Activated T-cell treated with anti-CD3 and anti-CD28 coated beads for 1 hour (primary cell): ENCODE results near the gene SLC6A13.

Source experiments
- DNase-seq: peaks from one replicate; pipeline ENCODE4 v3.0.0-alpha.2; 2020; ENCODE audit warnings: low read depth

The SLC6A13 gene

GRCh38 chr12:214003-214741 lies 48.5 kb downstream of the SLC6A13 start, which contains the start of gene SLC6A12:
SLC6A12 (minus strand) TSS chr12:214157; CDS start chr12:209986, 4,171 bp downstream.
- no peak for DNase-seq

- DNase-seq: no peak
Observed at GRCh38 chr12:213527-213932, 49.1 kb downstream of the SLC6A13 start.

GRCh38 chr12:212715-213526 lies 49.7 kb downstream of the SLC6A13 start:
- DNase-seq: no peak

DNA sequence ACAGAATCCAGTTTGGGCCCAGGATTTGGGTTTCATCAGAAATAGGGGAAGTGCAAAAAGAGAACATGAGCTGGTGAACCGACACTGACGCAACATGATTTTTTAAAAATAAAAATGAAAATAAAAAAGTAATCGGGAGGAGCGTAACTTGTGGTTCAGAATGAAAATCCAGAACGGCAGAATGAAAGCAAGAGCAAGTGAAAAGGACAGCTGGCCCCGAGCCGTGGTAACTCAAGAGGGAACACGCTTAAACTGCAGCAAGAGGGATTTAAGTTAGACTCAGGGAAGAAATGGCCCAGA lies 50.3 kb downstream of the SLC6A13 start:
- DNase-seq: no peak

- no peak for DNase-seq
Observed at GRCh38 chr12:211639-212414, 50.8 kb downstream of the SLC6A13 start.

GRCh38 chr12:211142-211465 lies 51.5 kb downstream of the SLC6A13 start:
- no peak for DNase-seq

- DNase-seq: no peak
Observed at GRCh38 chr12:210277-211141, 52.1 kb downstream of the SLC6A13 start.

- DNase-seq: no peak
Observed at GRCh38 chr12:209851-210250, 52.8 kb downstream of the SLC6A13 start.

DNA sequence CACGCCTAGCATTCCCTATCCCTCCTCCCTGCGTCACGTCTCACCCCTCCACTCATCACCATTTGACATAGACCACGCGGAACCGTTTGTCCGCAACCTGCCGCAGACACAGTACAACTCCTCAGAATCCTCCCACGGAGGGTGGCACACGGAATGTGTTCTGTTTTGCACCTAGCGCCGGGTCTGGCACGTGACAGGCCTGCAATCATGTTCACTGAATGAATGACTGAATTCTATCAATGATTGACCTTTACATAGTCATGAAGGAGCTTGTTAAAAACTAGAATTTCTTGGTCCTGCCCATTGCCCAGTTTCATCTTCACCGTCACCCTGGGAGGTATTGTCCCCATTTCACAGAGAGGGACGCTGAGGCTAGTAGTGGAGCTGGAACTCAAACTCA lies 53.4 kb downstream of the SLC6A13 start:
- DNase-seq: no peak

- DNase-seq: no peak
Observed at GRCh38 chr12:208813-209212, 53.8 kb downstream of the SLC6A13 start.

GRCh38 chr12:207804-208203 lies 54.8 kb downstream of the SLC6A13 start:
- DNase-seq: no peak

GRCh38 chr12:206746-207440 lies 55.7 kb downstream of the SLC6A13 start:
- no peak for DNase-seq

DNA sequence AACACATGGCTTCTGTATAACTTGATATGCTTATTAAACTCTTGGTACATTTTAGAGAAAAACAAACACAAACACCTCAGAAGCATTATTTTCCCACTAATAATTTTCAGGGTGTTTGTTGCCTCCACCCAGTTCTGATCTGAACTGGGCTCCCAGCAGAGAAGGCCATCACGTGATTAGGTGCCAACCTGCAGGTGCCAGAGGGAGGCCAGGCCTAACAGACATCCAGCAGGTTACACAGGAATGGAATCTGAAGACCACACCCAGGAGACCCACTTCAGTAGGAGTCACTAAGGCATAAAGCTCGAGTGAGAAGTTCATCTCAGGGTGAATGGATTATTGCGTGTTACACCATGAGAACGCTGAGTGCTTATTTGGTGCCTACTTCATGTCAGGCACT lies 57.6 kb downstream of the SLC6A13 start:
- DNase-seq: no peak

- DNase-seq: no peak
Observed at GRCh38 chr12:204261-204678, 58.4 kb downstream of the SLC6A13 start.

- DNase-seq: no peak
Observed at GRCh38 chr12:203462-204260, 59.0 kb downstream of the SLC6A13 start.

GRCh38 chr12:203074-203461 lies 59.6 kb downstream of the SLC6A13 start:
- no peak for DNase-seq

DNA sequence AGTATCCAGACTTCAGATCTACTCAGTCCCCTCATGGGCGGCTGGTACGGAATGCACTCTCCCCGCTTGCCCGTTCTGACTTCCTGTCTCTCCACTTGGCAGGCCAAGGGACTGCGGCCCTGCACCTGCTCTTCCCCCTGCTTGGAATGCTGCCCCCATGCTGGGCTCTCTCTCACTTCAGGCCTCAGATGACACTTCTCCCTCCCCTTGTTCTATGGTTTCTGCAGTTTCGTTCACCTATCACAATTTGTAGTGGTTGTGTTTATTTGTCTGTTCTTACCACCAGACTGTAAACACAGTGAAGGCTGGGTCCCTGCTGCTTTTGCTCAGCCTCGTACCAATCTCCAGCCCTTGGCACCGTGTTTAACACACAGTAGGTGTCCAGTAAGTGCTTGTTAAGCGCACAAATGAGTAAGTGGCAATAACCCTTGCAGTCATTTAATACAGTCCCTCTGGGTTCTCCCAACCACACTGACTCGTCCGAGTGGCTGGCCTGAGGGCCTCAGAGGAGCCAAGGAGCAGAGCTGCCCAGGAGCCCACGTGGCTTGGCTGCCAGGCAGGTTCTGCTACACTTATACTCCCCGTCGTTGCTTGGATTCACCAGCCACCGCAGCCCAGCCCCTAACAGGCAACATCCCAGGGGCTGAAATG lies 60.4 kb downstream of the SLC6A13 start:
- DNase-seq: no peak

DNA sequence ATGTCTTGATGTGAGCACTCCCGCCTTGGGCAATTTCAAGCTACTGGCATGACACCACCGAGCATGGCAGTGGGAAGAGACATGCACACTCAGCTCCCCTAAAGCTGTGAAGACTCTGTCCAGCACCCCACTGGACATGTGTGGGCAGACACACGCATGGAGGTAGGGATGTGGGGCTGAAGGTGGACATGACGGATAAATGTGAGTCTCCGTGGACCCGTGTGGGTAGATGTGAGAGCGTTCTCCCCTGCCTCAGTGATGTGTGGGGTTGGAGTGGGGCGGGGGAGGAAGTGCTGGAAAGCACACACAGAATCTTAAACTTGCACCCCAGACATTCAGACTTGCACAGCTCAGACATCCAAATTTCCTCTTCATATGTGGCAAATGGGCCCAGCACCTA lies 61.3 kb downstream of the SLC6A13 start:
- no peak for DNase-seq

- DNase-seq: no peak
Observed at GRCh38 chr12:198705-199104, 63.9 kb downstream of the SLC6A13 start.
